Stimulated activated naive CD4-positive, alpha-beta T cell treated with Interleukin-2 at 50 U/mL for 16 hours (primary cell): ENCODE measurements around the gene MYO1E.

Source experiments
- DNase-seq: peaks from one replicate; lab custom pipeline; 2025; lab: John Stamatoyannopoulos, UW

The MYO1E gene

GRCh38 chr15:59315914-59316451 lies 56.7 kb downstream of the MYO1E start:
- DNase-seq, result no peak

- no peak for DNase-seq
Observed at GRCh38 chr15:59313641-59314332, 58.9 kb downstream of the MYO1E start.

- no peak for DNase-seq
Observed at GRCh38 chr15:59312205-59312604, 60.5 kb downstream of the MYO1E start.

- DNase-seq, result no peak
Observed at GRCh38 chr15:59311195-59311594, 61.5 kb downstream of the MYO1E start.

- no peak for DNase-seq
Observed at GRCh38 chr15:59309405-59309804, 63.3 kb downstream of the MYO1E start.

- DNase-seq, result no peak
Observed at GRCh38 chr15:59307165-59307537, 65.5 kb downstream of the MYO1E start.

- DNase-seq, result no peak
Observed at GRCh38 chr15:59306520-59307164, 66.0 kb downstream of the MYO1E start.

GRCh38 chr15:59304807-59305206 lies 67.9 kb downstream of the MYO1E start:
- no peak for DNase-seq

- no peak for DNase-seq
Observed at GRCh38 chr15:59304034-59304795, 68.5 kb downstream of the MYO1E start.

- no peak for DNase-seq
Observed at GRCh38 chr15:59303633-59304032, 69.0 kb downstream of the MYO1E start.

- DNase-seq, result no peak
Observed at GRCh38 chr15:59303136-59303535, 69.5 kb downstream of the MYO1E start.

GRCh38 chr15:59301527-59301926 lies 71.1 kb downstream of the MYO1E start:
- no peak for DNase-seq

GRCh38 chr15:59300618-59301139 lies 72.0 kb downstream of the MYO1E start:
- DNase-seq, result no peak

GRCh38 chr15:59299929-59300617 lies 72.6 kb downstream of the MYO1E start:
- DNase-seq, result peak; percentile 69

- DNase-seq, result no peak
Observed at GRCh38 chr15:59298854-59299250, 73.8 kb downstream of the MYO1E start.

- DNase-seq, result peak; percentile 50
Observed at GRCh38 chr15:59298225-59298853, 74.3 kb downstream of the MYO1E start.

GRCh38 chr15:59296181-59296617 lies 76.5 kb downstream of the MYO1E start:
- DNase-seq, result no peak

GRCh38 chr15:59295261-59296001 lies 77.2 kb downstream of the MYO1E start:
- DNase-seq, result no peak

GRCh38 chr15:59294574-59295260 lies 78.0 kb downstream of the MYO1E start:
- no peak for DNase-seq
